ENCODE results near the gene MESP2. TPM values are rescaled to one million over a fixed set of nuclear protein-coding genes. Genes with fewer than 3 reads are reported as not detected.

The MESP2 gene
- total RNA-seq, 1 experiment from 2014 or later: 0.26 TPM

DNA sequence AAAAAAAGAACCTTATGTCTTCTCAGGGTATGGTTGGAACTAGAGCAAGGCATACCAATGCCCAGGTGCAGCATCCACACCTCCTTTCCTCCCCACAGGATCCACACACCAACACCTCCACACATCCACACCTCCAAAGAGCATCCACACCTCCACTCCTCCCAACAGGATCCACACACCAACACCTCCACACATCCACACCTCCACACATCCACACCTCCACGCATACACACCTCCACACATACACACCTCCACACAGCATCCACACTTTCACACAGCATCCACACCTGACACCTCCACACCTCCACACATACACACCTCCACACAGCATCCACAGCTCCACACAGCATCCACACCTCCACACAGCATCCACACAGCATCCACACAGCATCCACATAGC lies 30.4 kb upstream of the MESP2 start:
- BruUV-seq (replicated peaks): no TSS peak
- POLR2A ChIA-PET (ENCODE audit: low non-redundant PET): no interaction called here
- Histone ChIP-seq H3K4me3 (ENCODE audit: low read depth, low read length, poor library complexity, severe bottlenecking) (no peak overlapping the region), H3K4me1 (ENCODE audit: insufficient read depth, low read length, poor library complexity, severe bottlenecking) (peaks cover 10% of the 10 kb centered on the region), H3K27ac (ENCODE audit: low read depth, low read length, poor library complexity, severe bottlenecking) (no peak overlapping the region), H3K36me3 (ENCODE audit: insufficient read depth, low read length, poor library complexity, severe bottlenecking) (no peaks in the 10 kb centered on the region), H3K9me3 (ENCODE audit: low read depth, low read length, poor library complexity, severe bottlenecking) (no peaks in the 10 kb centered on the region), H3K27me3 (replicated peaks; ENCODE audit: insufficient read depth, low read depth, low read length, poor library complexity) (no peaks in the 10 kb centered on the region)
- CTCF ChIA-PET: no interaction called here
- intact Hi-C loops (cut with micrococcal nuclease; ENCODE audit: unreplicated experiment): no loop called here
- no peak for TF ChIP-seq EZH2 (IDR thresholded peaks at IDR 0.05; ENCODE audit: borderline replicate concordance, low read depth, low read length, poor library complexity, severe bottlenecking)
- TF ChIP-seq, protein P1, sequence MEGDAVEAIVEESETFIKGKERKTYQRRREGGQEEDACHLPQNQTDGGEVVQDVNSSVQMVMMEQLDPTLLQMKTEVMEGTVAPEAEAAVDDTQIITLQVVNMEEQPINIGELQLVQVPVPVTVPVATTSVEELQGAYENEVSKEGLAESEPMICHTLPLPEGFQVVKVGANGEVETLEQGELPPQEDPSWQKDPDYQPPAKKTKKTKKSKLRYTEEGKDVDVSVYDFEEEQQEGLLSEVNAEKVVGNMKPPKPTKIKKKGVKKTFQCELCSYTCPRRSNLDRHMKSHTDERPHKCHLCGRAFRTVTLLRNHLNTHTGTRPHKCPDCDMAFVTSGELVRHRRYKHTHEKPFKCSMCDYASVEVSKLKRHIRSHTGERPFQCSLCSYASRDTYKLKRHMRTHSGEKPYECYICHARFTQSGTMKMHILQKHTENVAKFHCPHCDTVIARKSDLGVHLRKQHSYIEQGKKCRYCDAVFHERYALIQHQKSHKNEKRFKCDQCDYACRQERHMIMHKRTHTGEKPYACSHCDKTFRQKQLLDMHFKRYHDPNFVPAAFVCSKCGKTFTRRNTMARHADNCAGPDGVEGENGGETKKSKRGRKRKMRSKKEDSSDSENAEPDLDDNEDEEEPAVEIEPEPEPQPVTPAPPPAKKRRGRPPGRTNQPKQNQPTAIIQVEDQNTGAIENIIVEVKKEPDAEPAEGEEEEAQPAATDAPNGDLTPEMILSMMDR (conservative IDR thresholded peaks at IDR 0.05; ENCODE audit: low read depth, low read length): no peak
- no peak for DNase-seq (ENCODE audit: low spot score)

DNA sequence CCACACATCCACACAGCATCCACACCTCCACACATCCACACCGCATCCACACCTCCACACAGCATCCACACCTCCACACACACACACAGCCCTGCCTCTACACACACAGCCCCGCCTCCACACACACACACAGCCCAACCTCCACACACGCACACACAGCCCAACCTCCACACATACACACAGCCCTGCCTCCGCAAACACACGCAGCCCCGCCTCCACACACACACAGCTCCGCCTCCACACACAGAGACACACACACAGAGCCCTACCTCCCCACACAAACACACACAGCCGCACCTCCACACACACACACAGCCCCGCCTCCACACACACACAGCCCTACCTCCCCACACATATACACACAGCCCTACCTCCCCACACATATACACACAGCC lies 29.7 kb upstream of the MESP2 start:
- TF ChIP-seq, protein P1 (conservative IDR thresholded peaks at IDR 0.05; ENCODE audit: low read depth, low read length): no peak
- TF ChIP-seq EZH2 (IDR thresholded peaks at IDR 0.05; ENCODE audit: borderline replicate concordance, low read depth, low read length, poor library complexity, severe bottlenecking): no peak
- no peak for DNase-seq (ENCODE audit: low spot score)
- Histone ChIP-seq H3K9me3 (ENCODE audit: low read depth, low read length, poor library complexity, severe bottlenecking) (no peaks in the 10 kb centered on the region), H3K36me3 (ENCODE audit: insufficient read depth, low read length, poor library complexity, severe bottlenecking) (no peaks in the 10 kb centered on the region), H3K4me3 (ENCODE audit: low read depth, low read length, poor library complexity, severe bottlenecking) (no peak overlapping the region), H3K27ac (ENCODE audit: low read depth, low read length, poor library complexity, severe bottlenecking) (no peak overlapping the region), H3K27me3 (replicated peaks; ENCODE audit: insufficient read depth, low read depth, low read length, poor library complexity) (no peaks in the 10 kb centered on the region), H3K4me1 (ENCODE audit: insufficient read depth, low read length, poor library complexity, severe bottlenecking) (peaks cover 10% of the 10 kb centered on the region)
- BruUV-seq (replicated peaks): no TSS peak
- ChIA-PET CTCF (no interaction called here), POLR2A (ENCODE audit: low non-redundant PET) (no interaction called here)
- intact Hi-C loops (cut with micrococcal nuclease; ENCODE audit: unreplicated experiment): no loop called here

DNA sequence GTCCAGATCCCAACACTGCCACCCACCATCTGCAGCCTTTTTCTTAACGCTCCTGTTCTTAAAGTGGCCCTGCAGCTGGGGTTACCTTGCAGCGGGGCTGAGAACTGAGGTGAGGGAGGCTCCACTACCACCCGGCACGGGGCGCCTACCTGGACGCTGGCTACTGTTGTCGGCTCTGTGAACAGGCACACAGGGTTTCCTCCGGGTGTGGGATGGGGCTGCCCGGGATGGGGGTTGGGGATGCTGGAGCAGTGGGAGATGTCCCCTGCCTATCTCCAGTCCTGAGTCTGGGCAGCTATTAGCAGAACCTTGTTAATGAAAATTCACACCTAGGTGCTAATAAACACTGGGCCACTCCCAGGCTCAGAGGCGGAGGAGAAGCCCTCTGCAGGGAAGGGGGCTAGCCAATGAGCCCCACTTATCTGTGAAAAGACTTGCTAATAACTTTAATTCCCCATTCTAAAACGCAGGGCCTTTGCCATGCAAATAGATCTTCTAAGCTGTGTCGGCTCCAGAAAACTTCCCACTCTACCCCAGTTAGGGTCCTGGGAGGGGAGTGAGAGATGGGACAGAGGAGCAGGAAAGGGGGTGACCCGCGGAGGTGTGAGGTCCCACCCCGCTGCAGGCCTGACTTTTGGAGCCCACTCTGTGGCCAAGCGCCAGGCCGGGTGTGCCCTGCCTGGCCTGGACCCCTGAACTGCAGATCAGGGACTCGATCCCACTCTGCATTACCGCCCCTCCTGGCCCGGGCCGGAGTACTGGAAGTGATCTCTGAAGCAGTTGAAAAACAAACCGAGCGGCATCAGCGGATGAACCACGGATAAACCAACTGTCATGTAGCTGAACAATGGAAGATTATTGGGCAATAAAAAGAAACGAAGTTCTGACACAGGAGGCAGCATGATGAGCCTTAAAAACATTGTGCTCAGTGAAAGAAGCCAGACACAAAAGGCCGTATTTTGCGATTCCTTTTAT lies 28.1 kb upstream of the MESP2 start:
- H3K9me3 ChIP-seq (ENCODE audit: low read depth, low read length, poor library complexity, severe bottlenecking): no peaks in the 10 kb centered on the region
- ChIA-PET CTCF (no interaction called here), POLR2A (ENCODE audit: low non-redundant PET) (no interaction called here)
- intact Hi-C loops (cut with micrococcal nuclease; ENCODE audit: unreplicated experiment): no loop called here
- no peak overlapping the region for H3K27ac ChIP-seq (ENCODE audit: low read depth, low read length, poor library complexity, severe bottlenecking)
- no peak overlapping the region for H3K4me3 ChIP-seq (ENCODE audit: low read depth, low read length, poor library complexity, severe bottlenecking)
- no peak for DNase-seq (ENCODE audit: low spot score)
- no peaks in the 10 kb centered on the region for H3K27me3 ChIP-seq (replicated peaks; ENCODE audit: insufficient read depth, low read depth, low read length, poor library complexity)
- peaks cover 10% of the 10 kb centered on the region for H3K4me1 ChIP-seq (ENCODE audit: insufficient read depth, low read length, poor library complexity, severe bottlenecking)
- no peak for TF ChIP-seq EZH2 (IDR thresholded peaks at IDR 0.05; ENCODE audit: borderline replicate concordance, low read depth, low read length, poor library complexity, severe bottlenecking)
- TF ChIP-seq, protein P1 (conservative IDR thresholded peaks at IDR 0.05; ENCODE audit: low read depth, low read length): no peak
- H3K36me3 ChIP-seq (ENCODE audit: insufficient read depth, low read length, poor library complexity, severe bottlenecking): no peaks in the 10 kb centered on the region
- BruUV-seq (replicated peaks): no TSS peak

Measured in A673 (cell line).